SK-N-SH (cell line): ENCODE measurements around the gene KSR2. TPM values are rescaled to one million over a fixed set of nuclear protein-coding genes. Genes with fewer than 3 reads are reported as not detected.

Source experiments
- CTCF ChIA-PET: fragments of 300-600, 350-600 bp; formaldehyde crosslinking; extraction: SDS; loops from one replicate; lab custom pipeline; 2021; lab: Yijun Ruan, JAX
- POLR2A ChIA-PET: fragments of 350-600 bp; sonication (Branson Sonifier 250); formaldehyde crosslinking; extraction: SDS; loops from one replicate; lab custom pipeline; 2020; ENCODE audit warnings: antibody characterized with exemption, inconsistent platforms; lab: Yijun Ruan, JAX
- DNase-seq: peaks from one replicate; pipeline ENCODE4 v3.0.0; 2012
- H2AFZ ChIP-seq: fragments of 200-600 bp; sonication (generic); 2 replicates; pipeline ENCODE4 v1.8.1; 2016; ENCODE audit warnings: antibody characterized with exemption, mild to moderate bottlenecking, low read depth
- H3F3A ChIP-seq: fragments of 200-600 bp; sonication (generic); replicated peaks from 2 replicates; pipeline ENCODE3; 2016; ENCODE audit warnings: antibody characterized with exemption, mild to moderate bottlenecking; ENCODE audit not compliant: insufficient read depth
- H3K27ac ChIP-seq, 2 experiments: fragments of 200-500 bp in 1 of 2; fragments of 200-600 bp in 1 of 2; sonication (Bioruptor generic) in 1 of 2; sonication (generic), shearing (Covaris generic) in 1 of 2; 2 replicates each; pipeline versions ENCODE4 v1.5.1 to v1.6.1; 2014 to 2016; ENCODE audit warnings: low read depth in 2 of 2, inconsistent platforms in 1 of 2, low read length in 1 of 2, mild to moderate bottlenecking in 1 of 2, mixed read lengths in 1 of 2
- H3K27me3 ChIP-seq: fragments of 200-600 bp; sonication (generic), shearing (Covaris generic); 2 replicates; pipeline ENCODE4 v1.6.1; 2016; ENCODE audit warnings: mixed run types; ENCODE audit not compliant: insufficient read depth
- H3K36me3 ChIP-seq, 2 experiments: fragments of 200-500 bp in 1 of 2; fragments of 200-600 bp in 1 of 2; sonication (Bioruptor generic) in 1 of 2; sonication (generic) in 1 of 2; replicated peaks in 1 of 2; 2 replicates each; pipeline versions ENCODE3 to v1.5.1; 2014 to 2016; ENCODE audit warnings: low read length in 1 of 2, mild to moderate bottlenecking in 1 of 2; ENCODE audit not compliant: insufficient read depth in 2 of 2, control insufficient read depth in 1 of 2
- H3K4me1 ChIP-seq, 2 experiments: fragments of 200-500 bp in 1 of 2; fragments of 200-600 bp in 1 of 2; sonication (Bioruptor generic) in 1 of 2; sonication (generic), shearing (Covaris generic) in 1 of 2; 2 replicates each; pipeline versions ENCODE4 v1.5.1 to v1.6.1; 2014 to 2016; ENCODE audit warnings: low read depth in 1 of 2, low read length in 1 of 2, mixed run types in 1 of 2; ENCODE audit not compliant: insufficient read depth in 2 of 2, control insufficient read depth in 1 of 2
- H3K4me2 ChIP-seq: fragments of 200-600 bp; sonication (generic), shearing (Covaris generic); 2 replicates; pipeline ENCODE4 v1.6.1; 2017; ENCODE audit warnings: mixed run types
- H3K4me3 ChIP-seq, 2 experiments: fragments of 200-500 bp in 1 of 2; fragments of 200-600 bp in 1 of 2; sonication (Bioruptor generic) in 1 of 2; sonication (generic), shearing (Covaris generic) in 1 of 2; 2 replicates each; pipeline versions ENCODE4 v1.5.1 to v1.8.1; 2014 to 2016; ENCODE audit warnings: low read depth in 2 of 2, inconsistent platforms in 1 of 2, low read length in 1 of 2, mild to moderate bottlenecking in 1 of 2, mixed read lengths in 1 of 2, moderate library complexity in 1 of 2
- H3K79me2 ChIP-seq: fragments of 200-600 bp; sonication (generic); 2 replicates; pipeline ENCODE4 v1.8.1; 2017; ENCODE audit warnings: mild to moderate bottlenecking; ENCODE audit not compliant: insufficient read depth
- H3K9ac ChIP-seq: fragments of 200-600 bp; sonication (generic); 2 replicates; pipeline ENCODE4 v1.6.1; 2017; ENCODE audit warnings: mixed run types
- H3K9me2 ChIP-seq: fragments of 200-600 bp; sonication (generic); 2 replicates; pipeline ENCODE4 v1.6.1; 2017; ENCODE audit warnings: mixed run types
- H3K9me3 ChIP-seq: fragments of 200-600 bp; sonication (generic); 2 replicates; pipeline ENCODE4 v1.6.1; 2017; ENCODE audit warnings: mixed run types, mild to moderate bottlenecking, moderate library complexity
- H4K20me1 ChIP-seq: fragments of 200-600 bp; sonication (generic); 2 replicates; pipeline ENCODE4 v1.6.1; 2017; ENCODE audit warnings: mild to moderate bottlenecking, mixed run types; ENCODE audit not compliant: insufficient read depth
- CHD2 ChIP-seq: fragments of 150-350 bp; IDR thresholded peaks from 2 replicates; pipeline ENCODE4 v1.6.1; 2018; ENCODE audit warnings: low read length; ENCODE audit not compliant: partially characterized antibody
- ELF1 ChIP-seq: IDR thresholded peaks from 2 replicates; pipeline ENCODE4 v1.4.0; 2012
- EZH2phosphoT487 ChIP-seq: fragments of 200-600 bp; sonication (generic); IDR thresholded peaks from 2 replicates; pipeline ENCODE4 v1.6.1; 2017; ENCODE audit warnings: low read depth, mixed run types, mild to moderate bottlenecking, antibody characterized with exemption, moderate library complexity, borderline replicate concordance
- FOSL2 ChIP-seq: IDR thresholded peaks from 2 replicates; pipeline ENCODE4 v1.4.0; 2012; ENCODE audit warnings: low read depth, mild to moderate bottlenecking, moderate library complexity, borderline replicate concordance
- FOXM1 ChIP-seq: IDR thresholded peaks from 2 replicates; pipeline ENCODE4 v1.4.0; 2012; ENCODE audit warnings: low read depth, mild to moderate bottlenecking
- JUND ChIP-seq: IDR thresholded peaks from 2 replicates; pipeline ENCODE4 v1.4.0; 2012
- NRF1 ChIP-seq: IDR thresholded peaks from 2 replicates; pipeline ENCODE4 v1.6.1; 2012; ENCODE audit warnings: low read depth, mild to moderate bottlenecking, low read length
- POLR2AphosphoS5 ChIP-seq: IDR thresholded peaks from 2 replicates; pipeline ENCODE4 v1.6.1; 2012; ENCODE audit warnings: low read depth, low read length
- RCOR1 ChIP-seq: fragments of 150-350 bp; IDR thresholded peaks from 2 replicates; pipeline ENCODE4 v1.6.1; 2017; ENCODE audit warnings: antibody characterized with exemption, low read length
- RFX5 ChIP-seq: IDR thresholded peaks from 2 replicates; pipeline ENCODE4 v1.6.1; 2012; ENCODE audit warnings: mild to moderate bottlenecking, improper control_type of control experiment, low read length
- SMC3 ChIP-seq: IDR thresholded peaks from 2 replicates; pipeline ENCODE4 v1.6.1; 2012; ENCODE audit warnings: low read depth, low read length, improper control_type of control experiment
- TAF1 ChIP-seq: IDR thresholded peaks from 2 replicates; pipeline ENCODE4 v1.6.1; 2012; ENCODE audit warnings: low read depth, mild to moderate bottlenecking, low read length, moderate library complexity, borderline replicate concordance
- USF2 ChIP-seq: fragments of 150-350 bp; IDR thresholded peaks from 2 replicates; pipeline ENCODE4 v1.6.1; 2017; ENCODE audit warnings: antibody characterized with exemption, low read length, low read depth, borderline replicate concordance
- YY1 ChIP-seq: IDR thresholded peaks from 2 replicates; pipeline ENCODE4 v1.4.0; 2012; ENCODE audit warnings: low read depth, mild to moderate bottlenecking
- WGBS: methylation state at CpG from one replicate; pipeline ENCODE4 v1.1.6; 2017; ENCODE audit warnings: low lambda C conversion rate; 5-methylcytosine and 5-hydroxymethylcytosine counted together
- polyA plus RNA-seq, 3 experiments: library from polyadenylated mRNA; depleted of rRNA; stranded (reverse); fragments of >200 nt; gene quantifications; 2 replicates each; pipeline ENCODE4 v1.2.3, GENCODE V29; 2012
- TF ChIP-seq, protein P1 (sequence below): IDR thresholded peaks from 2 replicates; pipeline ENCODE4 v1.4.0; 2012; ENCODE audit warnings: low read depth
- TF ChIP-seq, protein P2 (sequence below): IDR thresholded peaks from 2 replicates; pipeline ENCODE4; 2012

Gene KSR2
- polyA plus RNA-seq, 1 of the 3 experiments (the other 2 are of a cell fraction): 0.12 TPM

GRCh38 chr12:117832459-117833457 lies 136.0 kb downstream of the KSR2 start:
- Histone ChIP-seq H3K4me2 (no peak overlapping the region), H4K20me1 (no peaks in the 10 kb centered on the region), H3K36me3 (no peaks in the 10 kb centered on the region)
- TF ChIP-seq SMC3: no peak
- no peak for TF ChIP-seq TAF1
- TF ChIP-seq RFX5: no peak
- no peak for TF ChIP-seq RCOR1
- TF ChIP-seq, protein P1, sequence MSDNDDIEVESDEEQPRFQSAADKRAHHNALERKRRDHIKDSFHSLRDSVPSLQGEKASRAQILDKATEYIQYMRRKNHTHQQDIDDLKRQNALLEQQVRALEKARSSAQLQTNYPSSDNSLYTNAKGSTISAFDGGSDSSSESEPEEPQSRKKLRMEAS: no peak
- TF ChIP-seq POLR2AphosphoS5: no peak
- TF ChIP-seq FOXM1: no peak
- TF ChIP-seq USF2: no peak
- TF ChIP-seq NRF1: no peak
- no peak for TF ChIP-seq ELF1
- no peak for TF ChIP-seq EZH2phosphoT487
- TF ChIP-seq, protein P2, sequence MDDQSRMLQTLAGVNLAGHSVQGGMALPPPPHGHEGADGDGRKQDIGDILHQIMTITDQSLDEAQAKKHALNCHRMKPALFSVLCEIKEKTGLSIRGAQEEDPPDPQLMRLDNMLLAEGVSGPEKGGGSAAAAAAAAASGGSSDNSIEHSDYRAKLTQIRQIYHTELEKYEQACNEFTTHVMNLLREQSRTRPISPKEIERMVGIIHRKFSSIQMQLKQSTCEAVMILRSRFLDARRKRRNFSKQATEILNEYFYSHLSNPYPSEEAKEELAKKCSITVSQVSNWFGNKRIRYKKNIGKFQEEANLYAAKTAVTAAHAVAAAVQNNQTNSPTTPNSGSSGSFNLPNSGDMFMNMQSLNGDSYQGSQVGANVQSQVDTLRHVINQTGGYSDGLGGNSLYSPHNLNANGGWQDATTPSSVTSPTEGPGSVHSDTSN: no peak
- no peak for TF ChIP-seq FOSL2
- no peak for TF ChIP-seq YY1
- TF ChIP-seq, all 33 proteins: peak for 0
- H3K9me2 ChIP-seq: no peaks in the 10 kb centered on the region
- H3K79me2 ChIP-seq: no peaks in the 10 kb centered on the region
- H3K4me3 ChIP-seq: no peak overlapping the region
- no peak overlapping the region for H2AFZ ChIP-seq
- DNase-seq: no peak
- no peaks in the 10 kb centered on the region for H3F3A ChIP-seq
- peaks cover 0 to 27% of the 10 kb centered on the region in 2 experiments; a peak in 1 of 4 replicates for H3K4me1 ChIP-seq
- no peaks in the 10 kb centered on the region for H3K9me3 ChIP-seq
- ChIA-PET CTCF (interaction anchor here (0.7 to 4.1 kb wide), 8 partner anchors 16 to 596 kb away, joined by 3 to 21 read pairs (median 9); no protein-coding TSS in a partner anchor), POLR2A (no interaction called here)
- H3K27me3 ChIP-seq: no peaks in the 10 kb centered on the region
- 57% methylated on average over 11 of the region's 13 CpGs for WGBS
- no peak overlapping the region for H3K9ac ChIP-seq
- no peak overlapping the region for H3K27ac ChIP-seq

DNA sequence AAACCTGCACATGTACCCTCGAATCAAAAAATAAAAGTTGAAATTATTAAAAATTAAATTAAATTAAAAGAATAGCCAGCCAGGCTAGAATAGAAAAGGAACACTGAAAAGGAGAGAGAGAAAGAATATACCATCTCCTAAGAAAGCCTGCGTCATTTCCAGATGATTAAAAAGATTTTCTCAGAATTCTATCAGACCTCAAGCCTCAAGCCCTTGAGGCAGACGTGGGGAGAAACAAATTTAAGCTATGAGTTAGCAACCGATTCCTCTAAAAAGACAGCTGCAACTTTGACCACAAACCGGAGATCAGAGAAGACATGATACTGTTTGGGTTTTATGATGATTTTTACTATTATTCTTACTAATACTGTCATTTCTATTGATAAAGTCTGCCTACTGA lies 138.3 kb downstream of the KSR2 start:
- Histone ChIP-seq H3K79me2 (no peaks in the 10 kb centered on the region), H4K20me1 (no peaks in the 10 kb centered on the region), H3K9me2 (no peaks in the 10 kb centered on the region), H3K9me3 (no peaks in the 10 kb centered on the region), H3K4me1 (peaks cover 0 to 11% of the 10 kb centered on the region in 2 experiments; a peak in 1 of 4 replicates), H3F3A (no peaks in the 10 kb centered on the region), H2AFZ (no peak overlapping the region), H3K27me3 (no peaks in the 10 kb centered on the region), H3K9ac (no peak overlapping the region), H3K4me2 (no peak overlapping the region), H3K4me3 (no peak overlapping the region), H3K27ac (no peak overlapping the region), H3K36me3 (no peaks in the 10 kb centered on the region)
- TF ChIP-seq JUND (no peak), NRF1 (no peak), ELF1 (no peak), TAF1 (no peak), CHD2 (no peak), YY1 (no peak)
- WGBS: 47% methylated on average over 5 of the region's 5 CpGs
- POLR2A ChIA-PET: no interaction called here
- no peak for DNase-seq
- CTCF ChIA-PET: interaction anchor here (0.6 to 4.1 kb wide), 5 partner anchors 12 to 618 kb away, joined by 3 to 21 read pairs (median 19); no protein-coding TSS in a partner anchor
